Head of caudate nucleus (tissue), 42 donors: Measurements from ENCODE around the gene VPS37C.
A peak's percentile ranks its signal among the peaks of the same experiment; 100 is the strongest.
"Not testable (repeated sequence)": the region's sequence is repeated elsewhere in the genome, so short reads cannot be mapped to it uniquely, and the experiment has no call there.

ENCODE experiments used
- DNase-seq, 42 donors: peaks; one replicate each; pipeline versions ENCODE4 v3.0.0 to v3.0.0-alpha.2; 2020 to 2021; ENCODE audit warnings: mixed read lengths in 7 of 42
- intact Hi-C: fragments of 100-400 bp; cut with DNase I; formaldehyde crosslinking; loops from one replicate; pipeline ENCODE4 v1.15.0; 2022

VPS37C gene

GRCh38 chr11:61161190-61162091 lies at the start of gene VPS37C:
TSS of gene VPS37C (minus strand) at chr11:61161426. CDS start at chr11:61138829, 22,597 bp downstream.
- intact Hi-C loops = loop anchor here (5.0 kb wide), 1 partner anchor 254 kb away; the partner anchor contains the start of gene PRPF19
- DNase-seq = peak; percentile 71 to 96 (median 91)

- DNase-seq, intact Hi-C loops: not testable (repeated sequence)
Observed at GRCh38 chr11:61210629-61211028, 49.4 kb upstream of the VPS37C start.

DNA sequence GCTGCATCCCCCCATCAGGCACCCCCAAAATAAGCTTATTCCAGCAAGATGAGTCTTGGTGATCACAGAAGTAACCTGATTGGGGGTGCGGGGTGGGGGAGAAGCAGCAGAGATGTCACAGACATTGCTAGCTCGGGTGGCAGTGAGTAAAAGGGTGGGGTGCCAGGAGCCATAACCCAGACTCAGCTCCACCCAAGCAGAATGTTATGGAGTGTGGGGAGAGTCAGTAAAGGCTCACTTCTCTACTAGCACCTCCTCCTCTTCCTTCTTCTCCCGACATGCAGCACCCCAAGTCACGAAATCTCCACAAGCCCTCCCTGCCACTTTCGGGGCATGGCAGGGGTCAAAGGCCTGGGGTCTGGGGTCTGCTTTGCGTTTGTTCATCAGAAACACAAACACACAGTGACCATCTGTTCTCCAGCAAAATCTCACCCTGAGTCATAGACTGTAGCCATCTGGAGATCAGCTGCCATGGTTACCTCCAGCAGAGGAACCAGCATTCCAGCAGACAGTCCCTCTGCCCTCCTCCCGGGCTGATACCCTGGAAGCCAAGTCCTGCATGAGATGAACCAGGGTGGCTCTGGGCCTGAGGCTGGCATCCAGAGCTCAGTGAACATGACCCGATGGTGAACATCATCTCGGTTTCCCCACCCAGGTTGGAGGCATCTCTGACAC lies 46.5 kb upstream of the VPS37C start:
- intact Hi-C loops = not testable (repeated sequence)

GRCh38 chr11:61204502-61205059 lies 43.4 kb upstream of the VPS37C start:
- peak in 4 of 42 donors; percentile 4 to 13 (median 10) for DNase-seq
- intact Hi-C loops = not testable (repeated sequence)

More for the DNA sequence above, 46.5 kb upstream of the VPS37C start:
- DNase-seq = not testable (repeated sequence)

DNA sequence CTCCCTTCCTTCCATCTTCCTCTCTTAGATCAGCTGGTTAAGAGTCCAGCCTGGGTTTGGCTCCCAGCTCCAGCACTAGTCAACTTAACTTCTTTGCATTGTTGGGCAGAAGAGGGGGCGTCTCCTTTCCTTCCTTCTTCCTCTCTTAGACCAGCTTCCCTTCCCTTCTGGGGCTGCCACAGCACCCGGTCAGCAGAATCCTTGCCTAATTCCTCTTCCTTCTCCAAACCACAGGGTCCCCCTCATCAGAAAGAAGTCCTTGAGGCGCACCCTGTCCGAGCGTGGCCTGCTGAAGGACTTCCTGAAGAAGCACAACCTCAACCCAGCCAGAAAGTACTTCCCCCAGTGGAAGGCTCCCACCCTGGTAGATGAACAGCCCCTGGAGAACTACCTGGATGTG lies 42.6 kb upstream of the VPS37C start:
- DNase-seq, intact Hi-C loops: not testable (repeated sequence)

DNA sequence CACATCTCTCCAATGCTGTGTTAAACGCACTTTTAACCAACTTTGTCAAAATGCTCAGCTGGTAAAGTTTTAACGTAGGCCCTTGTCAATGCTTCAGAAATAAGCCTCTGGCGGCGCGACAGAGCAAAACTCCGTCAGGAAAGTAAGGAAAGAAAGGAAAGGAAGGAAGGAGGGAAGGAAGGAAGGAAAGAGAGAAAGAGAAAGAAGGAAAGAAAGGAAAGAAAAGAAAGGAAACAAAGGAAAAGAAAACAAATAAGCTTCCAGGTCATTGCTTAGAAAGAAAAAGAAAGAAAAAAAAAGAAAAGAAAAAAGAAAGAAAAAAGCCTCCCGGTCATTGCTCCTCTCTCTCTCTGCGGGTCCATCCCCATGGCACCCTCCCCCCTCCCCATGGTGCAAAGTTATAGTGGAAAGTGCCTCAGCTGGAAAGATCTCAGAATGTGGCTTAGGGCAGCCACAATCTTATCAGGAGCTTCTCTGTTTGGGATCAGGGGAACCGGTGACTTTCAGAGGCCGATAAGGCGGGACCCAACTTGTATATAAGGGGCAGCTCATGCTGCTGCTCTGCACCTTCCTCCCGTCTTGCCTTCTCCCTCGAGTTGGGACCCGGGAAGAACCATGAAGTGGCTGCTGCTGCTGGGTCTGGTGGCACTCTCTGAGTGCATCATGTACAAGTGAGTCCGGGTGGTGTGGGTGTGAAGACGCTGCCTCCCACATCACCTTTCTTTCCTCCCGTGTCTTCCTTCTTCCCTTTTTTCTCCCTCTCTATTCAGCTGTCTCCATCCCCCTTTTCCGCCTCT lies 41.9 kb upstream of the VPS37C start, which contains the start of gene PGA3:
Gene PGA3 (plus strand): TSS at position 566 of the 797 bp plus-strand sequence. CDS start 50 bp downstream, at position 616.
- peak in 1 of 42 donors; percentile 6 for DNase-seq
- intact Hi-C loops = not testable (repeated sequence)

- no peak for DNase-seq
Observed at GRCh38 chr11:61201476-61201875, 40.2 kb upstream of the VPS37C start.

DNA sequence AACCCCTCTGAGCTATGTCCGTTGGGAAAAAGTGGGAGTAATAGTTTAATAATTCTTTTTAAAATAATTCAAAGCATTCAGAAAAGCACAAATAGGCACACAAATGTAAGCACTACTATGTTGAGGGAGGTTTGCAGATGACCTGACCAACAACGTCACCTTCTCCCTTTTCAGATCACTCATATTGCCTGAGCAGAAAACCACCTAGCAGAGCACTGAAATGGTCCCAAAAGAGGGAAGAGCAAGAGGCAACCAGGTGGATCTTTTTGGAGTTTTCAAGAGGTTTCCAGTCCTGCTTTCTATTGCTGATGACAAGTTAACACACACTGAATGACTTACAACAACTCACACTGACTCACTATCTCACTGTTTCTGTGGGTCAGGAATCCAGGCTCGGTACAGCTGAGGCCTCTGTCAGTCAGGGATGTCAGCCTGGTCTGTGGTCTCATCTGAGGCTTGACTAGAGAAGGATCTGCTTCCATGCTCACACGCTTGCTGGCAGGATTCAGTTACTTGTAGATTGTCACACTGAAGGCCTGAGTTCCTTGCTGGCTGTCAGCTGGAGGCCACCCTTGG lies 37.8 kb upstream of the VPS37C start:
- intact Hi-C loops = no loop called here
- DNase-seq = peak in 1 of 42 donors; percentile 3

More at GRCh38 chr11:61201476-61201875, 40.2 kb upstream of the VPS37C start:
- intact Hi-C loops = no loop called here

GRCh38 chr11:61198361-61198760 lies 37.1 kb upstream of the VPS37C start:
- intact Hi-C loops = no loop called here
- DNase-seq = peak in 1 of 42 donors; percentile 2

- DNase-seq = peak in 1 of 42 donors; percentile 37
Observed at GRCh38 chr11:61195719-61196118, 34.5 kb upstream of the VPS37C start.

DNA sequence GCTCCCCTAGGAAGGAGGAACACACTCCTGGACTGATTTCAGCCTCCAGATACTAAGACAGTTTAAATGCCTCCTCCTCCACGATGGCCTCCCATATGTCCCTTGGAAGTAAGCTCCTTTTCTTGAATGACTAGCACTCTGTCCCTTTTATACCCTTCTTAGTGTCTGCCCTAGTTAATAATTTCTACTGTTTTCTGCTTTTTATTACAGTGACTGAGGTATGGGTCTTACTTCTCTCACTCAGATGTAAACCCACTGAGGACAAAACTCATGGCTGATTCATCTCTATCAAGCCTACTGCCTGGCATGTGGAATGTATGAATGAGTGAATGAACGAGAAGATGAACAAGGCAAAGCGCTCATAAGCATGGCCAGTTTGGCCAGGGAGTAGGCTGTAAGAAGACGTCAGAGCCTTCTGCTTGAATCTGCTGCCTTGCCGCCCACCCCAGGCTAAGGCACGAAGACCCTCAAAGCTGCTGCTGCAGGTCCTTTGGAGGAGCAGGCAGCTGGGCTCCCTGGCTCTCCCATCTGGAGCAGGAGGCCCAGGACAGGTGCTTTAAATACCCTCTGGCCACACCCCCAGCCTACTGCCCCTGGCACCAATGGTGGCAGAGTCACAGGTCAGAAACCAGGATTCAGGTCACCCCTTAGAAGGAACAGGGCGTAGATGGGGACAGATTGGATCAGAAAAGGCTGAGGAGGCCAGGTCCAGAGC lies 33.9 kb upstream of the VPS37C start:
- DNase-seq = no peak
- intact Hi-C loops = no loop called here

More at GRCh38 chr11:61195719-61196118, 34.5 kb upstream of the VPS37C start:
- intact Hi-C loops = no loop called here

GRCh38 chr11:61194169-61194671 lies 33.0 kb upstream of the VPS37C start:
- intact Hi-C loops = no loop called here
- DNase-seq = no peak

DNA sequence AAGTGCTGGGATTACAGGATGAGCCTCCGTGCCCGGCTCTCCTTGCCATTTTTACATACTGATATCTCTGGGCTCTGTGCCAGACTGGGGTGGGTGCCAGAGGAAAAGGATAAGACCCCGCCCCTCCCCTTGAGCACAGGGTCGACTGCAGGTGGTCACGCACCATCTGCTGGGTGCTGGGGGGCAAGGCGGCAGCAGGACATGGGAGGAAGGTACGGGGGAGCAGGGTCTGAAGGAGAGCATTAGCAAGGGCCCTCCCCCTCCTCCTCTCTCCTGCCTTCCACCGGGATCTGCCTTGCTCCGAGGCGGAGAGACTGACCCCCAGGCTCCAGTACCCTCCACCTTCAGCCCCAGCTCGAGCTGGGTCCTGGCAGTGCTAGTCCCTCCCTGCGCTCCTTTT lies 32.4 kb upstream of the VPS37C start:
- DNase-seq = no peak
- intact Hi-C loops = no loop called here

- DNase-seq = no peak
- intact Hi-C loops = loop anchor here (10.0 kb wide), 2 partner anchors 75 to 355 kb away; no protein-coding TSS in a partner anchor
Observed at GRCh38 chr11:61189933-61190332, 28.7 kb upstream of the VPS37C start.

DNA sequence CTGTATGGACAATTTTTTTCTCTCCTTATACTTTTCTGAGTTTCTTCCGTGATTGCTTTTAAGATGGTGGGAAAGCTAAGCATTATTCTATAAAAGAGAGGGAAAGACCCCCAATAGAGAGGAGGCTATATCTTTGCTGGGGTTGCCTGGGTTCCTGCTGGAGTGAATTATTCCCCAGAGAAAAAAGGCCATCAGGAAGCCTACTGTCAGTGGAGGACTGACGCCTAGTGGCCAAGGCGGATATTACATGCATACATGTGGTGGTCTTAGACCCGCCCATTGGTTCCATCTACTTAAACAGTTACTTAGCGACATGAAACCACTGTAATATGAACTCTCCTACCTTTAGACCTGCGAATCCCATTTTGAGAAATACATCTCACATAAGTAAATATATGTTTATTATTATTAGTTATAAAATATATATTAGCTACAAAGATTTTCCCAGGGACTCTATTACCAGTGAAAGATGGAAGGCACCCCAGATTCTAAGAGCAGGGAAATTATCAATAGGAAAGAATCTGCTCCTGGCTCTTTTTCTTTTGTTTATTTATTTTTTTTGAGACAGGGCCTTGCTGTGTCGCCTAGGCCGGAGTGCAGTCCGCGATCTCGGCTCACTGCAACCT lies 26.4 kb upstream of the VPS37C start:
- intact Hi-C loops = loop anchor here (10.0 kb wide), 2 partner anchors 73 to 353 kb away; no protein-coding TSS in a partner anchor
- peak in 41 of 42 donors; percentile 48 to 92 (median 77) for DNase-seq

- no peak for DNase-seq
- intact Hi-C loops = loop anchor here (10.0 kb wide), 2 partner anchors 72 to 352 kb away; no protein-coding TSS in a partner anchor
Observed at GRCh38 chr11:61186504-61186903, 25.3 kb upstream of the VPS37C start.

DNA sequence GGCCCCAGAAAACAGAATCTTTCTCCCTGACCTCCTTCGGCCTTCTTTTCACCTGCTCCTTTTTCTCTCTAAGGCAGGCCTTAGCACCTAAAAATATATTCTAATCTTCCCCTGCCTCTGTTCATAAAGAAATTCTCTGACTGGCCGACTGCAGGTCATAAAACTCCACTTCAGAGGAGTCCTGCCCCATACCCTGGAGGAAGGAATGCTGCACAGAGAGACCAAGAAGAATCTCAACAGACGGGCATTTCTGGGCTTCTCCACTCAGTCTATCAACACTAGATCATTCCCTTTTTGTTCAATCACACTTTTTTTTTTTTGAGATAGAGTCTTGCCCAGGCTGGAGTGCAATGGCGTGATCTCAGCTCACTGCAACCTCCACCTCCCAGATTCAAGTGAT lies 22.4 kb upstream of the VPS37C start:
- intact Hi-C loops = loop anchor here (10.0 kb wide), 2 partner anchors 69 to 349 kb away; no protein-coding TSS in a partner anchor
- DNase-seq = no peak
